HEK293 (cell line): ENCODE data around the gene OR1N2.

Experiments
- BCL11B ChIP-seq: fragments of 450-650 bp; formaldehyde crosslinking; IDR thresholded peaks from 2 replicates; pipeline ENCODE4 v1.5.1; 2016; ENCODE audit warnings: low read depth, missing biosample characterization, missing genetic modification characterization
- ZBTB7A ChIP-seq: fragments of 450-650 bp; formaldehyde crosslinking; IDR thresholded peaks from 2 replicates; pipeline ENCODE4 v1.5.1; 2016; ENCODE audit warnings: low read depth, missing biosample characterization, missing genetic modification characterization
- ZEB2 ChIP-seq: fragments of 450-650 bp; formaldehyde crosslinking; IDR thresholded peaks from 2 replicates; pipeline ENCODE4 v1.5.1; 2016; ENCODE audit warnings: missing biosample characterization, missing genetic modification characterization
- ZNF211 ChIP-seq: fragments of 450-650 bp; formaldehyde crosslinking; IDR thresholded peaks from 2 replicates; pipeline ENCODE4 v1.5.1; 2016; ENCODE audit warnings: low read depth, missing biosample characterization, missing genetic modification characterization
- TF ChIP-seq, protein P1 (sequence below): fragments of 450-650 bp; formaldehyde crosslinking; IDR thresholded peaks from 2 replicates; pipeline ENCODE4 v1.5.1; 2016; ENCODE audit warnings: missing biosample characterization, missing genetic modification characterization

DNA sequence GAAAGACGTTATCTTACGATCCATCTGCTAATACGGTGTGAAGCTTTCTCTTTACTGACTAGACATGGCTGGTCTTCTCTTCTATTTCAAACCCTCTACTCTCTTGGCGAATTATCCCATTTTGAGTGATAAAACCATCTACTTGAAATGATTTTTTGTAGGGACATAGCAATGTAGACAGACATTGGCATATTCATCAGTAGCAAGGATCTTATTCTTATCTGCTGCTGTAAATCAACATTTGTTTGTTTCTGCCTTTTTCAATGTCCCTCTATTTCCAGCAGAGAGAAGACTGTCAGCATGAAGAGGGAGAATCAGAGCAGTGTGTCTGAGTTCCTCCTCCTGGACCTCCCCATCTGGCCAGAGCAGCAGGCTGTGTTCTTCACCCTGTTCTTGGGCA is 34.1 kb upstream of the OR1N2 start, which contains the start of gene OR1J4:
- no peak for TF ChIP-seq ZEB2 (tag by site-specific recombination)
- no peak for TF ChIP-seq ZNF211
- no peak for TF ChIP-seq BCL11B (tag by site-specific recombination)
- TF ChIP-seq, protein P1, sequence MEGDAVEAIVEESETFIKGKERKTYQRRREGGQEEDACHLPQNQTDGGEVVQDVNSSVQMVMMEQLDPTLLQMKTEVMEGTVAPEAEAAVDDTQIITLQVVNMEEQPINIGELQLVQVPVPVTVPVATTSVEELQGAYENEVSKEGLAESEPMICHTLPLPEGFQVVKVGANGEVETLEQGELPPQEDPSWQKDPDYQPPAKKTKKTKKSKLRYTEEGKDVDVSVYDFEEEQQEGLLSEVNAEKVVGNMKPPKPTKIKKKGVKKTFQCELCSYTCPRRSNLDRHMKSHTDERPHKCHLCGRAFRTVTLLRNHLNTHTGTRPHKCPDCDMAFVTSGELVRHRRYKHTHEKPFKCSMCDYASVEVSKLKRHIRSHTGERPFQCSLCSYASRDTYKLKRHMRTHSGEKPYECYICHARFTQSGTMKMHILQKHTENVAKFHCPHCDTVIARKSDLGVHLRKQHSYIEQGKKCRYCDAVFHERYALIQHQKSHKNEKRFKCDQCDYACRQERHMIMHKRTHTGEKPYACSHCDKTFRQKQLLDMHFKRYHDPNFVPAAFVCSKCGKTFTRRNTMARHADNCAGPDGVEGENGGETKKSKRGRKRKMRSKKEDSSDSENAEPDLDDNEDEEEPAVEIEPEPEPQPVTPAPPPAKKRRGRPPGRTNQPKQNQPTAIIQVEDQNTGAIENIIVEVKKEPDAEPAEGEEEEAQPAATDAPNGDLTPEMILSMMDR (tag by site-specific recombination): no peak
- no peak for TF ChIP-seq ZBTB7A (tag by site-specific recombination)
